GM19035 (cell line): ENCODE results near the gene AVPI1.
"Not testable (repeated sequence)": the region's sequence is repeated elsewhere in the genome, so short reads cannot be mapped to it uniquely, and the experiment has no call there.

Experiments used
- ATAC-seq: cut with Tn5 transposase; IDR thresholded peaks from one replicate; pipeline ENCODE4 v1.9.1; 2021; ENCODE audit not compliant: unreplicated experiment

Gene AVPI1

GRCh38 chr10:97684368-97684713, 2.7 kb downstream of the AVPI1 start:
- ATAC-seq: not testable (repeated sequence)

- ATAC-seq: no peak
These were observed 3.3 kb downstream of the AVPI1 start for GRCh38 chr10:97683556-97684367.

GRCh38 chr10:97682042-97682441, 5.0 kb downstream of the AVPI1 start:
- no peak for ATAC-seq

- no peak for ATAC-seq
These were observed 7.4 kb downstream of the AVPI1 start for GRCh38 chr10:97679594-97679993.

- ATAC-seq: peak; percentile 71
These were observed 10.1 kb downstream of the AVPI1 start for GRCh38 chr10:97676770-97677581.

- no peak for ATAC-seq
These were observed 11.8 kb downstream of the AVPI1 start for GRCh38 chr10:97675222-97675621.

- no peak for ATAC-seq
These were observed 13.1 kb downstream of the AVPI1 start for GRCh38 chr10:97673736-97674525.

GRCh38 chr10:97669571-97669970, 17.5 kb downstream of the AVPI1 start:
- ATAC-seq: no peak

- ATAC-seq: no peak
These were observed 19.6 kb downstream of the AVPI1 start for GRCh38 chr10:97667463-97667862.

GRCh38 chr10:97666992-97667391, 20.0 kb downstream of the AVPI1 start:
- no peak for ATAC-seq

- no peak for ATAC-seq
These were observed 22.7 kb downstream of the AVPI1 start for GRCh38 chr10:97664282-97664850.

GRCh38 chr10:97659589-97659988, 27.5 kb downstream of the AVPI1 start:
- ATAC-seq: no peak

- no peak for ATAC-seq
These were observed 30.3 kb downstream of the AVPI1 start for GRCh38 chr10:97656777-97657176.

GRCh38 chr10:97651773-97652172, 35.3 kb downstream of the AVPI1 start:
- no peak for ATAC-seq

GRCh38 chr10:97650726-97651125, 36.3 kb downstream of the AVPI1 start:
- no peak for ATAC-seq

GRCh38 chr10:97649405-97649750, 37.7 kb downstream of the AVPI1 start:
- not testable (repeated sequence) for ATAC-seq

- ATAC-seq: peak; percentile 93
These were observed 38.3 kb downstream of the AVPI1 start for GRCh38 chr10:97648562-97649404.

GRCh38 chr10:97647556-97647955, 39.5 kb downstream of the AVPI1 start:
- no peak for ATAC-seq

GRCh38 chr10:97644936-97645335, 42.1 kb downstream of the AVPI1 start:
- ATAC-seq: no peak

- no peak for ATAC-seq
These were observed 43.5 kb downstream of the AVPI1 start for GRCh38 chr10:97643441-97643985.
